Measurements from ENCODE around the gene ABCC3.
"Not testable (repeated sequence)": the region's sequence is repeated elsewhere in the genome, so short reads cannot be mapped to it uniquely, and the experiment has no call there.

ABCC3 gene

GRCh38 chr17:50709053-50709452 lies 74.4 kb downstream of the ABCC3 start:
- DNase-seq = not testable (repeated sequence)

GRCh38 chr17:50710025-50710424 lies 75.3 kb downstream of the ABCC3 start:
- DNase-seq = no peak

GRCh38 chr17:50710650-50711049 lies 76.0 kb downstream of the ABCC3 start:
- DNase-seq = no peak

- DNase-seq = no peak
Measured at GRCh38 chr17:50712641-50713040, 78.0 kb downstream of the ABCC3 start.

- DNase-seq = no peak
Measured at GRCh38 chr17:50715471-50715870, 80.8 kb downstream of the ABCC3 start.

GRCh38 chr17:50719144-50719923 lies 84.7 kb downstream of the ABCC3 start, which contains the start of gene LUC7L3:
TSS of gene LUC7L3 (plus strand) at chr17:50719603. CDS start at chr17:50719733, 130 bp downstream.
- peak; percentile 93 for DNase-seq

- no peak for DNase-seq
Measured at GRCh38 chr17:50719924-50720794, 85.5 kb downstream of the ABCC3 start.

GRCh38 chr17:50721194-50722010 lies 86.7 kb downstream of the ABCC3 start:
- no peak for DNase-seq

GRCh38 chr17:50722746-50723145 lies 88.1 kb downstream of the ABCC3 start:
- DNase-seq = no peak

GRCh38 chr17:50724622-50725021 lies 89.9 kb downstream of the ABCC3 start:
- not testable (repeated sequence) for DNase-seq

GRCh38 chr17:50725769-50726655 lies 91.3 kb downstream of the ABCC3 start:
- DNase-seq = no peak

GRCh38 chr17:50728112-50728429 lies 93.4 kb downstream of the ABCC3 start:
- DNase-seq = no peak

GRCh38 chr17:50728881-50729765 lies 94.4 kb downstream of the ABCC3 start:
- no peak for DNase-seq

- no peak for DNase-seq
Measured at GRCh38 chr17:50731575-50732460, 97.1 kb downstream of the ABCC3 start.

GRCh38 chr17:50735287-50735686 lies 100.6 kb downstream of the ABCC3 start:
- DNase-seq = no peak

- DNase-seq = no peak
Measured at GRCh38 chr17:50737118-50737698, 102.5 kb downstream of the ABCC3 start.

- no peak for DNase-seq
Measured at GRCh38 chr17:50739098-50739497, 104.4 kb downstream of the ABCC3 start.

Measured in NCI-H2107 (cell line).